ENCODE measurements around the gene MAGEH1. TPM values are rescaled to one million over a fixed set of nuclear protein-coding genes. Genes with fewer than 3 reads are reported as not detected.
"Not testable (repeated sequence)": the region's sequence is repeated elsewhere in the genome, so short reads cannot be mapped to it uniquely, and the experiment has no call there.

MAGEH1 gene
- total and polyA plus RNA-seq, 9 donors = 42.5 to 63.6 (median 46.6) TPM

- not testable (repeated sequence) for DNase-seq; H3K9me3 ChIP-seq (replicated peaks; ENCODE audit: control insufficient read depth, low read depth, low read length); H3K4me1 ChIP-seq (ENCODE audit: control insufficient read depth, insufficient read depth, low read length); H3K4me3 ChIP-seq (ENCODE audit: low read length); H3K27ac ChIP-seq (ENCODE audit: low read length); H3K27me3 ChIP-seq (ENCODE audit: control insufficient read depth, insufficient read depth, low read length); H3K36me3 ChIP-seq (ENCODE audit: control insufficient read depth, insufficient read depth, low read length)
- no CpG with 5 or more reads among the region's 5 CpGs for WGBS (ENCODE audit: insufficient coverage)
Observed at GRCh38 chrX:55459426-55459825, 7.5 kb downstream of the MAGEH1 start.

DNA sequence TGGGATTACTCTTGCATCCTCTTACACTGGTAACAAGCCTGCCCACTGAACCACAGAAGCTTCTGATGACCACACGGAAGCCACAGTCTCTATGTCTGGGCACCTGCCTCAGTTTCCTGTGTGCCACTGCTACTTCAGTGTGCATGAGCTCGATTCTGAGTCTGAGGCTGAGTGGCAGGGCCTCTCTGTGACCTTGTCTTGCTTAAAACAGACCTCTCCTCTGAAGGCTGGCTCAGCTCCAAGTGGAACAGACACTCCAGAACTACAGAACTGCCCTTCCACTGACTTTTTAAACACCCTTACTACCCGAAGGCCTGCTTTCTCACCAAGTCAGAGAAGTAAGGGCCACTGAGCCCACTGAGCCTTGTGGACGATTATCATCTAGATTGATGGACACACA is 8.0 kb downstream of the MAGEH1 start:
- not testable (repeated sequence) for H3K27ac ChIP-seq (ENCODE audit: low read length); H3K4me1 ChIP-seq (ENCODE audit: control insufficient read depth, insufficient read depth, low read length); H3K4me3 ChIP-seq (ENCODE audit: low read length); H3K9me3 ChIP-seq (replicated peaks; ENCODE audit: control insufficient read depth, low read depth, low read length); H3K36me3 ChIP-seq (ENCODE audit: control insufficient read depth, insufficient read depth, low read length); H3K27me3 ChIP-seq (ENCODE audit: control insufficient read depth, insufficient read depth, low read length); DNase-seq
- WGBS (ENCODE audit: insufficient coverage) = no CpG with 5 or more reads among the region's 4 CpGs

DNA sequence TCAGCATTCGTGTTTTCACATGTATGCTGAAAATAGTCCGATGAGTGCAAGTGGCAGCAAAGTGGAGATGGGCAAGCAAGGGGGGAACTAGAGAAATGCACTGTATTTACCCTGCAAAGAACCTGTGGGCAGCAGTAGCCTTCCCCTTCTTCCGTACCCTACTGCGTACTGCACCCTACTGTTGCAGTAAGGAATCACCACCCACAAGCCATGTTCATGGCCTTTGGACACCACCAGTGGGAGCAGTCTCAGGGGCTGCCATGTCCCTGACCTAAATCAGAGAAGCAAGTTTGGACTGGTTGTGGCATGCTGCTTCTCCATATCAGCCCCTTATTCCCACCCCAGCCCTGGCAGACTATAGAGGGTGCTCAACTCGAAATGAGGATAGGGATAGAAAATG is 12.1 kb downstream of the MAGEH1 start:
- not testable (repeated sequence) for H3K36me3 ChIP-seq (ENCODE audit: control insufficient read depth, insufficient read depth, low read length); H3K27ac ChIP-seq (ENCODE audit: low read length); H3K27me3 ChIP-seq (ENCODE audit: control insufficient read depth, insufficient read depth, low read length); H3K4me1 ChIP-seq (ENCODE audit: control insufficient read depth, insufficient read depth, low read length); H3K9me3 ChIP-seq (replicated peaks; ENCODE audit: control insufficient read depth, low read depth, low read length); DNase-seq; H3K4me3 ChIP-seq (ENCODE audit: low read length)
- WGBS (ENCODE audit: insufficient coverage) = no CpG with 5 or more reads among the region's 5 CpGs

DNA sequence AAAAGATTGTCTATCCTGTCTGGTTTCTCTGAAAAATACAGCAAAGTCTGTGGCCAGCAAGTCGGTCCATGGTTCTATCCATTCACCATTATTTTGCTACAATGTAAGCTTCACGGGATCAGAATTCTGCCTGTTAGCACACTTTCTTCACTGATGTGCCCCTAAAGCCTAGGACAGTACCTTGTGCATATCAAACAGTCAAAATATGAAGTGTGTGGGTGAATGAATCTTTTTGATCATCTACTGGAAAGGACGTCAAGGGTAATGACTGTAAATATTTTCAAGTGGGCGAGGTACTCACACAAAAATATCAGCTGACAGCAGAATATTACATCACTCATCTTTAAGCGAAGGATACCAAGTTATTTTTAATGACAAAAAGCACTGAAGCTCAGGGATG is 13.2 kb downstream of the MAGEH1 start:
- not testable (repeated sequence) for H3K27ac ChIP-seq (ENCODE audit: low read length); H3K36me3 ChIP-seq (ENCODE audit: control insufficient read depth, insufficient read depth, low read length); DNase-seq; H3K9me3 ChIP-seq (replicated peaks; ENCODE audit: control insufficient read depth, low read depth, low read length); H3K4me3 ChIP-seq (ENCODE audit: low read length); H3K4me1 ChIP-seq (ENCODE audit: control insufficient read depth, insufficient read depth, low read length); H3K27me3 ChIP-seq (ENCODE audit: control insufficient read depth, insufficient read depth, low read length)
- WGBS (ENCODE audit: insufficient coverage) = no CpG with 5 or more reads among the region's 5 CpGs

GRCh38 chrX:55465791-55466190 is 13.9 kb downstream of the MAGEH1 start:
- H3K27me3 ChIP-seq (ENCODE audit: control insufficient read depth, insufficient read depth, low read length); H3K9me3 ChIP-seq (replicated peaks; ENCODE audit: control insufficient read depth, low read depth, low read length); H3K27ac ChIP-seq (ENCODE audit: low read length); H3K4me1 ChIP-seq (ENCODE audit: control insufficient read depth, insufficient read depth, low read length); H3K4me3 ChIP-seq (ENCODE audit: low read length); H3K36me3 ChIP-seq (ENCODE audit: control insufficient read depth, insufficient read depth, low read length); DNase-seq: not testable (repeated sequence)
- no CpG with 5 or more reads among the region's 5 CpGs for WGBS (ENCODE audit: insufficient coverage)

DNA sequence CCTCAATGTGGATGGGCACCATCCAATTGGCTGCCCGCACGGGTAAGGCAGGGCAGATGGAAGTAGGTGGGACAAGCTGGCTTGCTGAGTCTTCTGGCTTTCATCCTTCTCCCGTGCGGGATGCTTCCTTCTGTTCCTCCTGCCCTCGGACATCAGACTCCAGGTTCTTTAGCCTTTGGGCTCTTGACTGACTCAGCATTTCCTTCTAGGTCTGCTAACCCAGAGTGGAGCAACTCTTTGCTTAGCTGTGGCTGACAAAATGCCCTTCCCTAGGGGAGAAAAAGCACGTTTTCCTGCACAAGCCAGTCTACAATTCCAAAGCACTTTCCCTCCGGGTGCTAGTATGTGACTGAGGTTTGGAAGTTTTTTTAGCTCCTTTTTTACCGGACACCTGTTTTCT is 28.0 kb downstream of the MAGEH1 start:
- 83% methylated on average over 1 of the region's 8 CpGs for WGBS (ENCODE audit: insufficient coverage)

GRCh38 chrX:55480390-55481062 is 28.6 kb downstream of the MAGEH1 start:
- no peaks in the 10 kb centered on the region for H3K9me3 ChIP-seq (replicated peaks; ENCODE audit: control insufficient read depth, low read depth, low read length)
- no CpG with 5 or more reads among the region's 3 CpGs for WGBS (ENCODE audit: insufficient coverage)
- no peaks in the 10 kb centered on the region for H3K4me1 ChIP-seq (ENCODE audit: control insufficient read depth, insufficient read depth, low read length)
- peaks cover 9% of the 10 kb centered on the region for H3K27me3 ChIP-seq (ENCODE audit: control insufficient read depth, insufficient read depth, low read length)
- no peaks in the 10 kb centered on the region for H3K36me3 ChIP-seq (ENCODE audit: control insufficient read depth, insufficient read depth, low read length)
- no peak overlapping the region for H3K27ac ChIP-seq (ENCODE audit: low read length)
- H3K4me3 ChIP-seq (ENCODE audit: low read length) = no peak overlapping the region
- no peak for DNase-seq

More for the DNA sequence above, 28.0 kb downstream of the MAGEH1 start:
- H3K36me3 ChIP-seq (ENCODE audit: control insufficient read depth, insufficient read depth, low read length); H3K9me3 ChIP-seq (replicated peaks; ENCODE audit: control insufficient read depth, low read depth, low read length); DNase-seq; H3K27ac ChIP-seq (ENCODE audit: low read length); H3K4me1 ChIP-seq (ENCODE audit: control insufficient read depth, insufficient read depth, low read length); H3K27me3 ChIP-seq (ENCODE audit: control insufficient read depth, insufficient read depth, low read length); H3K4me3 ChIP-seq (ENCODE audit: low read length): not testable (repeated sequence)

GRCh38 chrX:55484948-55485347 is 33.0 kb downstream of the MAGEH1 start:
- H3K36me3 ChIP-seq (ENCODE audit: control insufficient read depth, insufficient read depth, low read length) = no peaks in the 10 kb centered on the region
- no peak overlapping the region for H3K4me3 ChIP-seq (ENCODE audit: low read length)
- peaks cover 2% of the 10 kb centered on the region for H3K4me1 ChIP-seq (ENCODE audit: control insufficient read depth, insufficient read depth, low read length)
- DNase-seq = no peak
- H3K27ac ChIP-seq (ENCODE audit: low read length) = no peak overlapping the region
- no peaks in the 10 kb centered on the region for H3K9me3 ChIP-seq (replicated peaks; ENCODE audit: control insufficient read depth, low read depth, low read length)
- peaks cover 23% of the 10 kb centered on the region for H3K27me3 ChIP-seq (ENCODE audit: control insufficient read depth, insufficient read depth, low read length)

GRCh38 chrX:55486736-55487135 is 34.8 kb downstream of the MAGEH1 start:
- Histone ChIP-seq H3K27me3 (ENCODE audit: control insufficient read depth, insufficient read depth, low read length) (peaks cover 24% of the 10 kb centered on the region), H3K4me3 (ENCODE audit: low read length) (no peak overlapping the region), H3K27ac (ENCODE audit: low read length) (no peak overlapping the region), H3K36me3 (ENCODE audit: control insufficient read depth, insufficient read depth, low read length) (no peaks in the 10 kb centered on the region), H3K4me1 (ENCODE audit: control insufficient read depth, insufficient read depth, low read length) (peaks cover 3% of the 10 kb centered on the region), H3K9me3 (replicated peaks; ENCODE audit: control insufficient read depth, low read depth, low read length) (no peaks in the 10 kb centered on the region)
- peak; percentile 10 for DNase-seq
- 77% methylated on average over 3 of the region's 3 CpGs for WGBS (ENCODE audit: insufficient coverage)

DNA sequence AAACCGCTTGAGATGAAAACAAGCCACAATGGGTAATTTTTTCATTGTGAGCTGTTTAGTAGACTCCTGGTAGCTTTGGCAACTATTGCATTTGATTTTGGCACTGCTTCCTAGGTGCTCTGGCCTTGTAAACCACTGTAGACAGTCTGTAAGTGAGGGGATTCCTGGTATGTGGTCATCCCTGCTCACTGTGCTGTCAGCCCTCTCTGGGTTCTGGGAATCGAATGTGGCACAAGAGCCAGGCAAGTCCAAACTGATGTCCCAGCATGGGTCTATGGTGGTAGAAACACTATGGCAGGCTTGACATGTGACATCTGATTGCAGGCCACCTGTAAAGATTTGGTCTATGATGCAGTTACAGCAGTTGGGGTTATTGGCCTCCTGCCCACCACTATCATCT is 35.2 kb downstream of the MAGEH1 start:
- H3K36me3 ChIP-seq (ENCODE audit: control insufficient read depth, insufficient read depth, low read length) = no peaks in the 10 kb centered on the region

GRCh38 chrX:55488006-55488592 is 36.2 kb downstream of the MAGEH1 start:
- no peak for DNase-seq
- H3K27ac ChIP-seq (ENCODE audit: low read length) = peak overlapping the region; percentile 95
- 20% methylated on average over 5 of the region's 23 CpGs for WGBS (ENCODE audit: insufficient coverage)

More for the DNA sequence above, 35.2 kb downstream of the MAGEH1 start:
- 62% methylated on average over 1 of the region's 2 CpGs for WGBS (ENCODE audit: insufficient coverage)
- no peaks in the 10 kb centered on the region for H3K9me3 ChIP-seq (replicated peaks; ENCODE audit: control insufficient read depth, low read depth, low read length)
- no peak for DNase-seq
- H3K4me1 ChIP-seq (ENCODE audit: control insufficient read depth, insufficient read depth, low read length) = peaks cover 3% of the 10 kb centered on the region
- peaks cover 28% of the 10 kb centered on the region for H3K27me3 ChIP-seq (ENCODE audit: control insufficient read depth, insufficient read depth, low read length)
- no peak overlapping the region for H3K27ac ChIP-seq (ENCODE audit: low read length)
- no peak overlapping the region for H3K4me3 ChIP-seq (ENCODE audit: low read length)

More at GRCh38 chrX:55488006-55488592, 36.2 kb downstream of the MAGEH1 start:
- H3K9me3 ChIP-seq (replicated peaks; ENCODE audit: control insufficient read depth, low read depth, low read length) = no peaks in the 10 kb centered on the region
- no peaks in the 10 kb centered on the region for H3K36me3 ChIP-seq (ENCODE audit: control insufficient read depth, insufficient read depth, low read length)
- peaks cover 27% of the 10 kb centered on the region for H3K27me3 ChIP-seq (ENCODE audit: control insufficient read depth, insufficient read depth, low read length)
- H3K4me1 ChIP-seq (ENCODE audit: control insufficient read depth, insufficient read depth, low read length) = peaks cover 3% of the 10 kb centered on the region
- peak overlapping the region; percentile 72 for H3K4me3 ChIP-seq (ENCODE audit: low read length)

Data from muscle of leg (tissue), 11 donors.